Limb (tissue), 2 donors: ENCODE data around the gene APOL3.
"Not testable (repeated sequence)": the region's sequence is repeated elsewhere in the genome, so short reads cannot be mapped to it uniquely, and the experiment has no call there.

Experiments used
- DNase-seq, 2 donors: peaks; one replicate each; pipeline ENCODE4 v3.0.0-alpha.2; 2016; ENCODE audit errors: extremely low spot score in 2 of 2

APOL3 gene

GRCh38 chr22:36193171-36193570 is 32.6 kb upstream of the APOL3 start:
- DNase-seq = no peak

GRCh38 chr22:36192542-36192941 is 32.0 kb upstream of the APOL3 start:
- no peak for DNase-seq

- no peak for DNase-seq
Measured at GRCh38 chr22:36191106-36191836, 30.7 kb upstream of the APOL3 start.

DNA sequence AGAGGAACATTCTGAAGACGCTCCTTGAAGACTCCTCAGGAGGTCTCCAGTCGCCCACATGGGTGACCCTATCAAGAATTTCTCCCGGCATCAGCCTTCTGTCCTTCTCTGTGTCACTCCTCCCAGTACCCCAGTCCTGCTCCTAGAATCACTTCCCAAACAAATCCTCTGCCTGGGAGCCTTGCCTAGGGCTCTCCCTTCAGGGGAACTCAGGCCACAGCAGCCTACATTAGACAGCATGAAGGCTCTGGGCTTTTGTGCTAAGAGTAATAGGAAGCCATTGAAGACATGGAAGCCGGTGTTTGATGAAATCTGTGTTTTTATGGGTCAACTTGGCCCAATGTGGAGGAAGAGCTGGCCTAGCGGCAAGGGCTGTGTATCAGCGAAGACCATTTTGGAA is 27.3 kb upstream of the APOL3 start:
- not testable (repeated sequence) for DNase-seq

GRCh38 chr22:36185828-36186624 is 25.5 kb upstream of the APOL3 start:
- DNase-seq = no peak

DNA sequence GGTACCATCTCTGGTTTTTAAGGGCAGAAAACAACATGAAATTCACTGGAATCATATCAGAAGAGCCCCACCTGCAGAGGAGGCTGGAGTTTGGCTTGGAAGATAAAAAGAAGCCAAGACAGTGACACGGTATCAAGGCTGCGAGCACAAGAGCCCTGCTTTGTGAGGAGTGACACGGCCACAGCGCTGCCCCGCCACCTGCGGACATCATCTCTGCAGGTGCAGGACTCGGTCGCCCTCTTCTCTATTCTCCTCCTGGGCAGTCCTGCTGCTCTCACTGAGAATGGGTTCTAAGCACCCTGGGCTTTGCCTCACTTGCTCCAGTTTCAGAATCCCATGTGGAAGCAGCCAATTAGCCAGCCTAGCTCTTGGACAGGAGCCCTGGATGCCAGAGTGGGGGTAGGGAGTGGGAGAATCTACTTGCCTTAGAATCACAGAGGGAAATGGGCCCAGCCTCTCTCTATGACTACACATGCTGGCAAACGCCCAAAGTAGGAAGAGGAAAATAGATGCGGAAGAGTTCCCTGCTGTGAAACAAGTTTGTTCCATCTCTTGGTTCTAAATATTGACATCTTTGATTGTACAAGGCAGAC is 24.0 kb upstream of the APOL3 start:
- no peak for DNase-seq

GRCh38 chr22:36183446-36183845 is 22.9 kb upstream of the APOL3 start:
- no peak for DNase-seq

DNA sequence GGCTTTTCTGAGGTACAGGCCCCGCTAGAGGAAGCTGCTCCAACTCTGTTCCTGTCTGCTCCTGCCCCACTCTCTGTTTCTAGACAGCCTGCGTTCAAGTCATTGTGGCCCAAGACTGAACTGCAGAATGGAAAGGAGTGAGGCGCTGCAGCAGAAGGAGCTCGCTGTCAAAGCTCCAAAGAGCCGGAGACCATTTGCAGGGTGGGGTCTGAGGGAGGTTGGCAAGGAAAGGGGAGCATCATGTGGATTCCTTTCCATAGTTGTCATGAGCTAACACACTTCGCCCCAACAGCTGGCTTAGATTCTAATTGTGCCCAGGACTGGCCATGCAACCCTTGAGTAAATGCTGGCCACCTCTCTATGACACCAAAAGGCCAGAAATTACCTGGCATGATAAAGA is 22.3 kb upstream of the APOL3 start:
- DNase-seq = peak in 1 of 2 donors; percentile 4

DNA sequence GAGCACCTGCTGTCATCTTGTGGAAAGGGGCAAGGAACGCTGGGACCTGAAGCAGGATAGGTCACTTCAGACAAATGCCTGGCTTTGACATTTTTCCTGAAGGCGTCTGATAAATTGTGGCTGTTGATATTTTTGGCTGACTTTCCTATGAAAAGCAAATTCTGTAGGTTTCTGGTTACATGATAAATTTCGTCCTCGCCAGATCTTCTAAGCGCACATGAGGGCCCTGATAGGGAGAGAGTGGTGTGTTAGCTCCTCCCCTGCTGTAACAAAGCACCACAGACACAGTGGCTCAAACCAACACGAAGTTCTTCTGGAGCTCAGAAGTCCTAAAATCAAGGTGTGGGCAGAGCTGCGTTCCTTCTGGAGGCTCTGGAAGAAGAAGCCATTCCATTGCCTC is 21.5 kb upstream of the APOL3 start:
- DNase-seq = peak in 1 of 2 donors; percentile 16

- DNase-seq = peak in 1 of 2 donors; percentile 9
Measured at GRCh38 chr22:36180928-36181327, 20.4 kb upstream of the APOL3 start.

DNA sequence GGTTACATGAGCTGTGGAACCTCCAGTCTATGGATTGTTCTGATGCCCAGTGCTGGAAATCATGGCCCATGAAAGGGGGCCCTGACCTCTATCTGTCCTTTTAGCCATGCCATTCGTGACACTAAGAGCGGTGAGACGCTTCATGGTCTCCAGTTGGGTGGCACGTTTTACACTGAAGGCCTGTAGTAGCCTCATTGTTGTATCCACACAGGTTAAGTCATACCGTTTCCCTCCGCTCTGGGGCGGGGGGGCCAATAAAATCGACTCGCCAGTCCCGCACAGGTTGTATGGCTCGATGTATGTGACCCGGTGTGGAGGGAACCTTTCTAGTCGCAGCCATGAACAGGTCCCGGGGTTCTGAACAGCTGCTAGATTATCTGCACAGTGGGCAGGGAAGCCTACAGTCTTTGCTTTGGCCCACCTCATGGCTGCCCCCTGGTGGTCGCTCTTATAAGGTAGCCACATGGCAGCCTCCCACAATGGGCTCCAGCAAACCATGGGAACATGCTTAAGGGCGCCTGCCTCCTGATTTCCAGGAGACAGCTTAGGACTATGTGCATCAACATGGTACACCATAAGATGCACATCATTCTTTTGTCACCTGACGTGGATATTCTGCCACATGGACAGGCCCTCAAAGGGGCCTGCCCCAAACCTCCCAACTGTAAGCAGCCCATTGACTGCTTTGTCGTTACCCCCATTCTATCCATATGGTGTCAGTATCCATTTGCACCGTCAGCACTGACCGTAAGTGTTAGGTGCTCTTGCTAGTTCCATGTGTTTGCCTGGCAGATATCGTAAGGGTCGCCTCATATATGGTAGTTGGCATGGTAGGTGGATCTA is 19.7 kb upstream of the APOL3 start:
- peak in 1 of 2 donors; percentile 62 for DNase-seq

GRCh38 chr22:36177160-36177559 is 16.6 kb upstream of the APOL3 start:
- no peak for DNase-seq

DNA sequence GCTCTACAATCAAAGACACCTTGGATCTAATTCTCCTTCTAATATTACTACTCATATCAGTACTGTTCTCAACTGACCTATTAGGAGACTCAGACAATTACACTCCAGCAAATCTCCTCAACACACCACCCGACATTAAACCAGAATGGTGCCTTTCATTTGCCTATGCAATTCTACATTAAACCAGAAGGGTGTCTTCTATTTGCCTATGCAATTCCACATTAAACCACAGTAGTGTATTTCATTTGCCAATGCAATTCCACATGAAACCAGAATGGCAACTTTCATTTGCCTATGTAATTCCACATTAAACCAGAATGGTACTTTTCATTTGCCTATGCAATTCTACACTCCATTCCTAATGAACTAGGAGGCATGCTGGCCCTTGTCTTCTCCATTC is 15.3 kb upstream of the APOL3 start:
- DNase-seq = no peak

DNA sequence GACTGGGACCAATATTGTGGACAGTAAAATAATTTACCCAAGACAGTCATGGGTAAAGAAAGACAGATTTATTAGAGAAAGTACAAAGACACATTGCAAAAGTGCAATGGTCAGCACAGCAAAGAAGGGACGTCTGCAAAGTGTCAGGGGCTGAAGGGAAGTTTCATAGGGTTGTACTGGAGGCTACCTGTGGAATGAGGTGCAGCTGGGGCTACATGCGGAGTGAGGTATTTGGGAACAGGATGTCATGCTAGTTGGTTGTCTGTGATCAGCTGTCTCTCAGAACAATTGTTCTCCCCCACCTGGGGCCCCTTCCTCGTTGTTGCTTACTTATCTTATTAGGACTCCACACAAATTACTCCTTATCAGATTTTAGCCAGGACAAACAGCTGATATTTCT is 11.4 kb upstream of the APOL3 start:
- DNase-seq = no peak

GRCh38 chr22:36166518-36167220 is 6.1 kb upstream of the APOL3 start:
- DNase-seq = no peak

DNA sequence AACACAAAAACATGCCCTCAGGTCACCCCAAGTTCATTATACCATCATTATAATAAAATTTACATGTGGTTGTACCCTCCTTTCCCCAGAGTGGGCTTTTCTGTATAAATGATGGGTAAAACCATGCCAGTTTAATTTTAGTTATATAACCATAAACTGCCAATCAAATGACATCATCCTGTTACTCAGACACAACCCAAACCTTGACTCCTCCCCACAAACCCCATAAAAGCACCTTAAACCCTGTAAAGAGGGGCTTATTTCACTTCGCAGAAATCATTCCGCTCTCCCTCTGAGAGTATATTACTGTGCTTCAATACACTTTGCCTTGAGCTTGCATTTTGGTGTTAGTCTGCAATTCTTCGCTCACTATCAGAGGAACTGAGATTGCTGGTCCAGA is 5.5 kb upstream of the APOL3 start:
- no peak for DNase-seq

DNA sequence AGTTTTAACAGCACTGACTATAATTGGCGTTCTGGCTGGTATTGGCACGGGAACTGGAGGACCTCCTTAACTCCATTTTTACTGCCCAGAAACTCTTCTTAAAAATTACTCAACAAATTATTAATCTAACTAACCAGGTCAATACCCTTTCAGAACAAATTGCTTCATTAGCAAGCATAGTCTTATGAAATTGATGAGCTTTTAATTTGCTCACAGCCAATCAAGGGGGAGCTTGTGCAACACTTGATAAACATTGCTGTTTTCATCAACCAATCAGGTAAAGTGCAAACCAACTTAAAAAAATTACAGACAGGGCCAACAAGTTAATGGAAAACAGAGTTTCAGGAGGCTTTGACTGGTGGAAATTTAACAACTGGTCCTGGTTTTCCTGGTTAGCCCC is 4.6 kb upstream of the APOL3 start:
- no peak for DNase-seq

- no peak for DNase-seq
Measured at GRCh38 chr22:36164621-36165020, 4.1 kb upstream of the APOL3 start.

DNA sequence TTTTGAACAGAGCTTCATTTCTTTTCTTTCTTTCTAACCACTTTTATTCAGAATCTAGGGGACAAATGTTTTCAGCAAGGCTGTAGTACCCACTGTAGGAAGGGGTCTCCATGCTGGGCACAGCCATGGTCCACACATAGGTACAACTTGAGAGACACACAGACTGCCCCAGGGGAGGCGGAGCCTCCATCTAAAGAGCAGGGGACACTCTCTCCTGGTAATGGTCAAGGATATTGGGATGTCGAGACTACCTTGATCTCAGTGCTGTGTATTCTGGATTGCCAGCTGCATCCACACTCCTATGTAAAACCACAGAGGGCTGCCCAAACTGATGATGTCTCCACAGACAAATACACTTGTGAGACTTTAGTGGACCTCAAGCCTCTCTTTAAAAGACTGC is 2.9 kb upstream of the APOL3 start:
- no peak for DNase-seq

GRCh38 chr22:36162127-36163034 is 1.8 kb upstream of the APOL3 start:
- no peak for DNase-seq
